ENCODE results near the gene BCL7C. TPM values are rescaled to one million over a fixed set of nuclear protein-coding genes. Genes with fewer than 3 reads are reported as not detected.
"Not testable (repeated sequence)": the region's sequence is repeated elsewhere in the genome, so short reads cannot be mapped to it uniquely, and the experiment has no call there.

BCL7C gene
- total and polyA plus RNA-seq, 8 donors, result 25.8 to 50.5 (median 42.9) TPM

DNA sequence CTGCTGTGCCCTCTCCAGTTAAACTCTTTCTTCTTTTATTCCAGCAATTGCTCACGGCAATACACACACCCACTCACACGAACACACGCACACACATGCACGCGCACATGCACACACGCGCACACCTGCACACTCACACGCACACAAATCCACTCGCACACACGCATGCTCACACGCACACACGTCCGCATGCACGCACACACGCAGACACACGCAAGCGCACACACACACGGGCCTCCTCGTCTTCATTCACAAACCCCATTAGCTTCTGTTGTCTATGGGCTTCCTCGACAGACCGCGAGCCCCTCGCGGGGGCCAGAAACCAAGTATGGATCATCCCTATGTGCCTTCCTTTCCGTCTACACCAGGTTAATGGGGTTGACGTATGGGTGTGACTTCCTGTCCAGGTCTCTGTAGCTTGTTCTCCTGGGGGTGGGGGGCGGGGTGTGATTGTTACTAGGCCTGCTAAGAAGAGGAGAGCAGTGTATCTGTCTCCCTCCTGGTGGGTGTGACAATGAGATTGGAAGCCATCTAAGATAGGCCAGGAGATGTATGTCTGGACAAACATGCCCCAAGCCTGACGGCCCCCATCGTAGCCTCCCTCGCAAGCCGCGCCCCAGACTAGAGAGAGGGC, 1.9 kb upstream of the BCL7C start:
- Histone ChIP-seq H3K9me3 (no peaks in the 10 kb centered on the region), H3K4me1 (peaks cover 22 to 48% of the 10 kb centered on the region in 2 donors), H3K4me3 (peak overlapping the region; percentile 47 to 55), H3K36me3 (peaks cover 0 to 8% of the 10 kb centered on the region in 2 donors), H3K27me3 (no peaks in the 10 kb centered on the region), H3K27ac (peak overlapping the region; percentile 93 to 98)
- intact Hi-C loops (cut with DNase I), result no loop called here
- DNase-seq, result peak in 3 of 4 donors; percentile 30 to 59 (median 55)
- TF ChIP-seq, protein P1, sequence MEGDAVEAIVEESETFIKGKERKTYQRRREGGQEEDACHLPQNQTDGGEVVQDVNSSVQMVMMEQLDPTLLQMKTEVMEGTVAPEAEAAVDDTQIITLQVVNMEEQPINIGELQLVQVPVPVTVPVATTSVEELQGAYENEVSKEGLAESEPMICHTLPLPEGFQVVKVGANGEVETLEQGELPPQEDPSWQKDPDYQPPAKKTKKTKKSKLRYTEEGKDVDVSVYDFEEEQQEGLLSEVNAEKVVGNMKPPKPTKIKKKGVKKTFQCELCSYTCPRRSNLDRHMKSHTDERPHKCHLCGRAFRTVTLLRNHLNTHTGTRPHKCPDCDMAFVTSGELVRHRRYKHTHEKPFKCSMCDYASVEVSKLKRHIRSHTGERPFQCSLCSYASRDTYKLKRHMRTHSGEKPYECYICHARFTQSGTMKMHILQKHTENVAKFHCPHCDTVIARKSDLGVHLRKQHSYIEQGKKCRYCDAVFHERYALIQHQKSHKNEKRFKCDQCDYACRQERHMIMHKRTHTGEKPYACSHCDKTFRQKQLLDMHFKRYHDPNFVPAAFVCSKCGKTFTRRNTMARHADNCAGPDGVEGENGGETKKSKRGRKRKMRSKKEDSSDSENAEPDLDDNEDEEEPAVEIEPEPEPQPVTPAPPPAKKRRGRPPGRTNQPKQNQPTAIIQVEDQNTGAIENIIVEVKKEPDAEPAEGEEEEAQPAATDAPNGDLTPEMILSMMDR (IDR thresholded peaks at IDR 0.05), result no peak
- ATAC-seq, result peak; percentile 1

DNA sequence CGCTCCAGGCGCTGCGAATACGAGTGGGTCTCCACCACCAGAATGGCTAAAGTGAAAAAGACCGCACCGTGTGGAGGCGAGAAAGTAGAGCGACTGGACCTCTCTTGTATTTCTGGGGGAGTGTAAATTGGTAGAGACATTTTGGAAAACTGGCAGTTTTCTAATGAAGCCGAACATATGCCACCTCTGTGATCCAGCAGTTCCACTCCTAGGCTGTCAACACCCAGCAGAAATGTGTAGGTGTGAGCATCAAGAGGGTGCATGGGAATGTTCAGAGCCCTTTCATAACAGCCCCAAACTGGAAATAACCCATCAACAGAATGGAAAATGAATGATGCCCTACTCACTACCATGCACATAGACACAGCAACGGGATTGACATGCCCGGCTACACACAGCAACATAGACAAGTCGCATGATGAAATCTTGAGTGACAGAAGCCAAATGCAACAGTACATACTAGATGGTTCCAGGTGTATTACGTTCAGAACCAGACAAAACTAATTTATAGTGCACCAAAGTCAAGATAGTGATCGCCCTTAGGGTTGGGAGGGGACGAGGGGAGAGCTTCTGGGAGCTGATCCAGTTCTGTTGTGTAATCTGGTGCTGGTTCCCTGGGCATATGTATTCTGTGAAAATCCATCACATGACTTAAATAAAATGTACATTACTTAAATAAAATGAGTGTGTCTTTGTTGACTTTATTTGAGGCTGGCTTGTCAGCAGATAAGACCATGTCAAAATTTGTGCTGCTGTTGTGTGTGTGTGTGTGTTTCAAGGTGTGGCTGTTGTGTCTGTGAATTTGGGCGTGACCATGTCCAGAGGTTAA, 877 bp upstream of the BCL7C start:
- H3K27ac ChIP-seq, result peak overlapping the region; percentile 93 to 98
- peaks cover 0 to 18% of the 10 kb centered on the region in 2 donors for H3K36me3 ChIP-seq
- TF ChIP-seq, protein P1 (IDR thresholded peaks at IDR 0.05), result no peak
- peaks cover 22 to 48% of the 10 kb centered on the region in 2 donors for H3K4me1 ChIP-seq
- ATAC-seq, result no peak
- H3K9me3 ChIP-seq, result no peaks in the 10 kb centered on the region
- DNase-seq, result peak in 1 of 4 donors; percentile 8
- intact Hi-C loops (cut with DNase I), result no loop called here
- peak overlapping the region; percentile 24 to 76 for H3K4me3 ChIP-seq
- H3K27me3 ChIP-seq, result no peaks in the 10 kb centered on the region

DNA sequence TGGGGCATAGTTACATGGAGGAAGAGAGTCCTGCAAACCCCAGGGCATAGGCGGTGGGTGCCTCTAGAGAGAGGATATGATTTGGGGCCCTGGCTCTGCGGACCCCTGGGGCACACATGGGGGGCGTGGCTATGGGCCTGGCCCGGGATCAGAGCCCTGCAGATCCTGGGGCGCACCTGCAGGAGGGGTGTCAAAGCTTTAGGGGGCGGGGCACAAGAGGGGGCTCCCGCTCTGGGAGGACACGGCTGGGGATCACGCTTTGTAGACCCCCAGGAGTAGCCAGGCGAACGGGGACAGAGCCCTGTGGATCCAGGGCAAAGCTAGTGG, 497 bp downstream of the BCL7C start:
- intact Hi-C loops (cut with DNase I), result no loop called here
- no peaks in the 10 kb centered on the region for H3K9me3 ChIP-seq
- H3K27me3 ChIP-seq, result no peaks in the 10 kb centered on the region
- TF ChIP-seq, protein P1 (IDR thresholded peaks at IDR 0.05), result no peak
- peaks cover 22 to 48% of the 10 kb centered on the region in 2 donors for H3K4me1 ChIP-seq
- peak overlapping the region; percentile 71 to 76 for H3K4me3 ChIP-seq
- peak overlapping the region; percentile 85 to 93 for H3K27ac ChIP-seq
- peaks cover 0 to 32% of the 10 kb centered on the region in 2 donors for H3K36me3 ChIP-seq
- no peak for ATAC-seq
- peak in 1 of 4 donors; percentile 76 for DNase-seq

DNA sequence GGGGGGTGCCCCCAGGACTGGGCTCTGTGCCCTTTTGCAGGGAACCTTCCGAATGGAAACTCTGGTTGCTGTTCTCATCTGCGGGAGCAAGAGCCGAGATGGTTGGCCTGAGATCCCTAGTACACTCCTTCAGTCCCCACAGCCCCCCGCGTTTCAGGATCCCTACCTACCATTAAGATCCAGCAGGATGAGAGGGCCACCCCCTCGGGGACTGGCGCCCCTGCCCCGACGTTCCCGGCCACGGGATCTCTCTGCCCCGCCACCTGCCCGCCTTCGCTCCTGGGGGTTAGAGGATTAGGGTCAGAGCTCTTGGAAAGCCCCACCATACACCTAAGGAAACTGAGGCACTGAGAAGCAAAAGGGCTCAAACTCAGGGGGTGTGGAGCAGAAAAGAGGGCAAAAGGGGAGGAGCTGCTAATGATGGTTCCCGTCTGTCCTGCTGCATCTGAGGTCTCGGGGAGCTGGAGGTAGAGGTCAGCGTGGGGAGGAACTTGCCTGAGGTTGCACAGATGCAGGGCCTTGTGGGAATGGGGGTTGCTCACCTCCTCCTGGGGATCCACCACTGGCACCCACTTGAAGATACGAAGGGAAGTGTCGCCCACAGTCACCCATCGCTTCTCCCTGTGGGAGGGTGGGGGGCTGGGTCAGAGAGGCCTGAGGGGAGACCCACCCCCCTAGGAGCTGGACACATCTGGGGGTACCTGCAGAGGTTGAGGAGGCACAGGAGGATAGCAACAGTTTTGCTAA, 1.0 kb downstream of the BCL7C start:
- ATAC-seq, result no peak
- Histone ChIP-seq H3K27me3 (no peaks in the 10 kb centered on the region), H3K4me3 (peak overlapping the region; percentile 71 to 76), H3K9me3 (no peaks in the 10 kb centered on the region), H3K27ac (peak overlapping the region in 1 of 2 donors; percentile 93), H3K4me1 (peaks cover 22 to 48% of the 10 kb centered on the region in 2 donors), H3K36me3 (peaks cover 0 to 37% of the 10 kb centered on the region in 2 donors)
- TF ChIP-seq, protein P1 (IDR thresholded peaks at IDR 0.05), result no peak
- intact Hi-C loops (cut with DNase I), result no loop called here
- peak in 2 of 4 donors; percentile 35 to 63 for DNase-seq

DNA sequence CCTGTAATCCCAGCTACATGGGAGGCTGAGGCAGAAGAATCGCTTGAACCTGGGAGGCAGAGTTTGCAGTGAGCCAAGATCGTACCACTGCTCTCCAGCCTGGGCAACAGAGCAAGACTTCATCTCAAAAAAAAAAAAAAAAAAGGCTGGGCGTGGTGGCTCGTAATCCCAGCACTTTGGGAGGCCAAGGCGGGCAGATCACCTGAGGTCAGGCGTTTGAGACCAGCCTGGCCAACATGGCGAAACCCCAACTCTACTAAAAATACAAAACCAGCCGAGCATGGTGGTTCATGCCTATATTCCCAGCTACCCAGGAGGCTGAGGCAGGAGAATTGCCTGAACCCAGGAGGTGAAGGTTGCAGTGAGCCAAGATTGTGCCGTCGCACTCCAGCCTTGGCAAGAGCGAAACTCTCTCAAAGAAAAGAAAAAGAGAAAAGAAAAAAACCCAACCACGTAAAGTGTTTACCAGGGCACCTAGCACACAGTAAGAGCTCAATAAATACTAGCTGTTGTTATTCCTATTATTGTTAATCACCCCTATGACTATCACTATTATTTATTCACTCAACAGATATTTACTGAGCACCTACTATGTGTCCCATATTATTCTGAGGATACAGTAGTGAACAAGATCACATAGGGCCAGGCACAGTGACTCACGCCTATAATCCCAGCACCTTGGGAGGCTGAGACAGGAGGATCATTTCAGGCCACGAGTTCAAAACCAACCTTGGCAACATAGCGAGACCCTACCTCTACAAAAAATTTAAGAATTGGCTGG, 2.6 kb downstream of the BCL7C start:
- intact Hi-C loops (cut with DNase I); H3K27ac ChIP-seq; H3K9me3 ChIP-seq; ATAC-seq; H3K27me3 ChIP-seq; H3K4me3 ChIP-seq: not testable (repeated sequence)
- peaks cover 0 to 45% of the 10 kb centered on the region in 2 donors for H3K36me3 ChIP-seq
- DNase-seq, result peak in 1 of 4 donors; percentile 8
- H3K4me1 ChIP-seq, result peaks cover 17 to 35% of the 10 kb centered on the region in 2 donors

All from left lung (tissue), 10 donors.